OCI-LY1 (cell line): ENCODE results near the gene AIFM1.

Source experiments
- EZH2 ChIP-seq: fragments of 200-600 bp; sonication (generic), shearing (Covaris generic); IDR thresholded peaks from 2 replicates; pipeline ENCODE4 v1.8.0; 2017; ENCODE audit warnings: borderline replicate concordance, mixed run types, mild to moderate bottlenecking, antibody characterized with exemption, low read length, moderate library complexity, mixed read lengths
- TF ChIP-seq, protein P1 (sequence below): fragments of 200-600 bp; sonication (generic), shearing (Covaris generic); IDR thresholded peaks from 2 replicates; pipeline ENCODE4 v1.5.1; 2017; ENCODE audit warnings: mild to moderate bottlenecking, antibody characterized with exemption, low read length, moderate library complexity, mixed read lengths

DNA sequence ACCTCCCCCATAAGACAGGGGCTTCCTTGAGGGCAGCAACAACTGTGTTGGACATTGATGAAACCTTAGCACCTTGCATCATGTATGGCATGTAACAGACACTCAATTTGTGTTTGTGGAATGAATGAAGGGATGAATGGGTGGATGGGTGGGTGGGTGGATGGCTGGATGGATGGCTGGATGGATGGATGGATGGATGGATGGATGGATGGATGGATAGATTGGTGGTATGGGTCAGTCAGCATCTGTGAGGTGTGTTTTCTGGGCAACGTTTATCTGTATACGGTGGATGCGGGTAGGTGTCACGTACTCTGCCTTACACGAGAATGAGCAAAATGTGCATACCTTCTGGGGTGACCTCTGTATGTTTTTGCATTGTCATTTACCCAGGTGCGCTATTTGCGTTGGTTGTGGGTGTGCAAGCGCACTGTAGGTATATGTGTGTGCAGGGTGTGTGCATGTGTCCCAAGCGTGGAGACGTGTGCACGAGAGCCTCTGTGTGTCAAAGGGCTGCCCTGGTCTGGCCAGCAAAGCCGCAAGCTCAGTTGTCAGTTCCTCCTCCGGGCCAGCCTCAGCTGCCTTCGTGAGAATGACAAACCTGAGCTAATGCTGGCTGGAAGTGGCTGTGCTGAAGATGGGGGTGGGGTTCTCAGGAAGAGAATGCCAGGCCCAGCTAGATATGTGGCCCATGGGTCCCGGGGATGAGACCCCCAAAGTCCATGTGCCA, 81.8 kb downstream of the AIFM1 start:
- TF ChIP-seq, protein P1, sequence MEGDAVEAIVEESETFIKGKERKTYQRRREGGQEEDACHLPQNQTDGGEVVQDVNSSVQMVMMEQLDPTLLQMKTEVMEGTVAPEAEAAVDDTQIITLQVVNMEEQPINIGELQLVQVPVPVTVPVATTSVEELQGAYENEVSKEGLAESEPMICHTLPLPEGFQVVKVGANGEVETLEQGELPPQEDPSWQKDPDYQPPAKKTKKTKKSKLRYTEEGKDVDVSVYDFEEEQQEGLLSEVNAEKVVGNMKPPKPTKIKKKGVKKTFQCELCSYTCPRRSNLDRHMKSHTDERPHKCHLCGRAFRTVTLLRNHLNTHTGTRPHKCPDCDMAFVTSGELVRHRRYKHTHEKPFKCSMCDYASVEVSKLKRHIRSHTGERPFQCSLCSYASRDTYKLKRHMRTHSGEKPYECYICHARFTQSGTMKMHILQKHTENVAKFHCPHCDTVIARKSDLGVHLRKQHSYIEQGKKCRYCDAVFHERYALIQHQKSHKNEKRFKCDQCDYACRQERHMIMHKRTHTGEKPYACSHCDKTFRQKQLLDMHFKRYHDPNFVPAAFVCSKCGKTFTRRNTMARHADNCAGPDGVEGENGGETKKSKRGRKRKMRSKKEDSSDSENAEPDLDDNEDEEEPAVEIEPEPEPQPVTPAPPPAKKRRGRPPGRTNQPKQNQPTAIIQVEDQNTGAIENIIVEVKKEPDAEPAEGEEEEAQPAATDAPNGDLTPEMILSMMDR: no peak
- TF ChIP-seq EZH2: no peak
